Endothelial cell of umbilical vein (primary cell): Measurements from ENCODE around the gene UGT2B28. TPM values are rescaled to one million over a fixed set of nuclear protein-coding genes. Genes with fewer than 3 reads are reported as not detected.
"Not testable (repeated sequence)": the region's sequence is repeated elsewhere in the genome, so short reads cannot be mapped to it uniquely, and the experiment has no call there.

Experiments
- Bru-seq: library from RNA; stranded (reverse); fragments of 400-500 nt; gene quantifications from one replicate; lab custom pipeline; 2021; lab: Mats Ljungman, UMichigan
- BruChase-seq, 2 experiments: library from RNA; stranded (reverse); fragments of 400-500 nt; gene quantifications; one replicate each; lab custom pipeline; 2021; lab: Mats Ljungman, UMichigan
- BruUV-seq: library from RNA; stranded (reverse); fragments of 400-500 nt; replicated peaks from 2 replicates; lab custom pipeline; 2021; lab: Mats Ljungman, UMichigan
- CTCF ChIA-PET: fragments of 300-600, 350-600 bp; sonication (Branson Sonifier 250); formaldehyde crosslinking; loops from one replicate; lab custom pipeline; 2021; ENCODE audit warnings: antibody characterized with exemption, inconsistent platforms; lab: Charles Lee
- POLR2A ChIA-PET: fragments of 300-600, 350-600 bp; sonication (Branson Sonifier 250); formaldehyde crosslinking; loops from one replicate; lab custom pipeline; 2021; ENCODE audit warnings: antibody characterized with exemption, inconsistent platforms; lab: Charles Lee
- DNase-seq: peaks from one replicate; pipeline ENCODE4 v3.0.0-alpha.2; 2011; ENCODE audit warnings: low read depth, low spot score
- FAIRE-seq: peaks from 2 replicates; lab custom pipeline; 2011; peaks lifted over from hg19 to GRCh38; lab: Jason Lieb, UNC
- H2AFZ ChIP-seq: 2 replicates; pipeline ENCODE4 v1.6.0; 2012; ENCODE audit warnings: low read depth, low read length, control low read depth, inconsistent platforms
- H3K27ac ChIP-seq: 2 replicates; pipeline ENCODE4 v1.5.1; 2011; ENCODE audit warnings: low read depth, mild to moderate bottlenecking, control low read depth, low read length, moderate library complexity; ENCODE audit not compliant: insufficient read depth
- H3K27me3 ChIP-seq, 2 experiments: 2 replicates each; pipeline versions ENCODE4 v1.6.0 to v1.6.1; 2011; ENCODE audit warnings: low read length in 2 of 2, mixed read lengths in 1 of 2; ENCODE audit not compliant: control insufficient read depth in 2 of 2, insufficient read depth in 2 of 2
- H3K36me3 ChIP-seq, 2 experiments: 2 replicates in 1 of 2; 3 replicates in 1 of 2; pipeline ENCODE4 v1.5.1; 2011; ENCODE audit warnings: low read length in 2 of 2, mild to moderate bottlenecking in 1 of 2, moderate library complexity in 1 of 2; ENCODE audit not compliant: control insufficient read depth in 2 of 2, insufficient read depth in 2 of 2; ENCODE audit errors: extremely low read depth in 1 of 2
- H3K4me1 ChIP-seq: 3 replicates; pipeline ENCODE4 v1.5.1; 2011; ENCODE audit warnings: mild to moderate bottlenecking, low read length; ENCODE audit not compliant: control insufficient read depth, insufficient read depth; ENCODE audit errors: extremely low read depth
- H3K4me2 ChIP-seq: 2 replicates; pipeline ENCODE4 v1.6.1; 2011; ENCODE audit warnings: low read length, control low read depth, mixed read lengths; ENCODE audit not compliant: insufficient read depth
- H3K4me3 ChIP-seq, 3 experiments: fragments of 200-600 bp in 1 of 3; sonication (generic), shearing (Covaris generic) in 1 of 3; replicated peaks in 1 of 3; 2 replicates each; pipeline ENCODE4 v1.5.1; 2011 to 2016; ENCODE audit warnings: control low read depth in 3 of 3, low read length in 3 of 3, mild to moderate bottlenecking in 2 of 3, inconsistent platforms in 1 of 3, low read depth in 1 of 3, moderate library complexity in 1 of 3; ENCODE audit not compliant: insufficient read depth in 1 of 3
- H3K79me2 ChIP-seq: 2 replicates; pipeline ENCODE4 v1.6.0; 2012; ENCODE audit warnings: low read length, inconsistent platforms; ENCODE audit not compliant: control insufficient read depth, insufficient read depth
- H3K9ac ChIP-seq: replicated peaks from 2 replicates; pipeline ENCODE3; 2011; ENCODE audit warnings: low read length, control low read depth; ENCODE audit not compliant: insufficient read depth; ENCODE audit errors: extremely low read depth
- H3K9me1 ChIP-seq: replicated peaks from 3 replicates; pipeline ENCODE4 v1.6.0; 2011; ENCODE audit warnings: mild to moderate bottlenecking, low read length; ENCODE audit not compliant: control insufficient read depth, insufficient read depth; ENCODE audit errors: extremely low read depth
- H3K9me3 ChIP-seq: replicated peaks from 2 replicates; pipeline ENCODE4 v1.5.1; 2012; ENCODE audit warnings: low read length, inconsistent platforms; ENCODE audit not compliant: control insufficient read depth, insufficient read depth
- H4K20me1 ChIP-seq: replicated peaks from 2 replicates; pipeline ENCODE3; 2011; ENCODE audit warnings: mild to moderate bottlenecking, low read length; ENCODE audit not compliant: control insufficient read depth, insufficient read depth; ENCODE audit errors: extremely low read depth
- CTCF ChIP-seq, 2 donors: IDR thresholded peaks; 1 replicate in 1 of 2; 2 replicates in 1 of 2; pipeline ENCODE4 v1.5.1; 2011; ENCODE audit warnings: low read length in 2 of 2, mild to moderate bottlenecking in 2 of 2, moderate library complexity in 2 of 2, control low read depth in 1 of 2, inconsistent platforms in 1 of 2, low read depth in 1 of 2; ENCODE audit not compliant: insufficient read depth in 1 of 2; ENCODE audit errors: extremely low read depth in 1 of 2
- EZH2 ChIP-seq: IDR thresholded peaks from 2 replicates; pipeline ENCODE4 v1.6.1; 2012; ENCODE audit warnings: borderline replicate concordance, low read depth, mild to moderate bottlenecking, moderate library complexity, low read length, inconsistent platforms; ENCODE audit not compliant: severe bottlenecking
- FOS ChIP-seq: IDR thresholded peaks from 2 replicates; pipeline ENCODE4 v1.6.1; 2011; ENCODE audit warnings: mild to moderate bottlenecking, low read length, moderate library complexity, borderline replicate concordance; ENCODE audit not compliant: insufficient read depth
- GATA2 ChIP-seq: IDR thresholded peaks from 2 replicates; pipeline ENCODE4 v1.7.0; 2011; ENCODE audit warnings: low read depth, mild to moderate bottlenecking, moderate library complexity, mixed read lengths, low read length; ENCODE audit not compliant: insufficient read length, insufficient read depth
- JUN ChIP-seq: IDR thresholded peaks from 2 replicates; pipeline ENCODE4 v1.6.1; 2011; ENCODE audit warnings: borderline replicate concordance, low read depth; ENCODE audit not compliant: insufficient read length, insufficient read depth
- MAX ChIP-seq: IDR thresholded peaks from 2 replicates; pipeline ENCODE4 v1.6.1; 2011; ENCODE audit not compliant: insufficient read depth, insufficient read length
- MYC ChIP-seq: IDR thresholded peaks from one replicate; pipeline ENCODE4 v1.6.1; 2011; ENCODE audit warnings: mild to moderate bottlenecking, low read depth, low read length
- POLR2A ChIP-seq: IDR thresholded peaks from 2 replicates; pipeline ENCODE4 v1.6.1; 2012; ENCODE audit warnings: low read depth, mild to moderate bottlenecking, control low read depth, low read length
- POLR2AphosphoS5 ChIP-seq: IDR thresholded peaks from 2 replicates; pipeline ENCODE4 v1.6.1; 2012; ENCODE audit warnings: low read depth, mild to moderate bottlenecking, control low read depth, low read length, moderate library complexity; ENCODE audit not compliant: insufficient read depth
- dilution Hi-C: fragments of 300-500 bp; cut with MboI; formaldehyde crosslinking; loops from one replicate; pipeline ENCODE4 v1.15.0; 2019; ENCODE audit warnings: low sequenced_read_pairs; ENCODE audit not compliant: extremely low pct_ligation_motif_present
- intact Hi-C: fragments of 100-400 bp; cut with micrococcal nuclease; formaldehyde crosslinking; loops from one replicate; pipeline ENCODE4 v1.10.0; 2022
- long read RNA-seq: library from polyadenylated mRNA; stranded (forward); transcript quantifications from one replicate; pipeline ENCODE4 v2.0.0, GENCODE V29; 2021
- polyA minus RNA-seq, 3 experiments: library from RNA; depleted of rRNA, polyadenylated mRNA; stranded (reverse); fragments of >200 nt; gene quantifications; 1 replicate in 1 of 3; 2 replicates in 2 of 3; pipeline ENCODE4 v1.2.3, GENCODE V29; 2011
- polyA plus RNA-seq, 4 experiments: library from polyadenylated mRNA; depleted of rRNA in 3 of 4; stranded (reverse) in 3 of 4; unstranded in 1 of 4; fragments of >200 nt; gene quantifications; 2 replicates each; pipeline versions ENCODE4 v1.2.1 to v1.2.3, GENCODE V29; 2011 to 2012; ENCODE audit warnings: missing spikeins in 1 of 4
- total RNA-seq: library from RNA; stranded (reverse); gene quantifications from 2 replicates; pipeline ENCODE4 v1.2.3, GENCODE V29; 2021

The UGT2B28 gene
- total RNA-seq (not detected in 2 replicates), polyA plus RNA-seq (not detected in 2 replicates), polyA minus RNA-seq (not detected in 2 replicates), Bru-seq, nascent RNA (not detected), BruChase-seq, experiment 1, labeled RNA remaining after a 6-hour chase (not detected), BruChase-seq, experiment 2, labeled RNA remaining after a 2-hour chase (not detected)
- not detected in 2 replicates for polyA plus RNA-seq (2011; cell fraction: cytosol; rRNA removed)
- not detected in 2 replicates for polyA plus RNA-seq (2011; cell fraction: nucleus; rRNA removed)
- polyA plus RNA-seq (2012) = not detected in 2 replicates
- not detected for polyA minus RNA-seq (2011; cell fraction: cytosol; rRNA and poly(A)+ RNA removed)
- polyA minus RNA-seq (2011; cell fraction: nucleus; rRNA and poly(A)+ RNA removed) = not detected in 2 replicates
- long read RNA-seq = 0 reads

- FAIRE-seq, intact Hi-C loops, BruUV-seq: not testable (repeated sequence)
Measured at GRCh38 chr4:69280081-69280480, at the start of gene UGT2B28. TSS of gene UGT2B28 (plus strand) at chr4:69280475. CDS start at chr4:69280501, 26 bp downstream.

GRCh38 chr4:69239092-69239491 is 41.2 kb upstream of the UGT2B28 start:
- H3K4me2 ChIP-seq = no peak overlapping the region
- H3K9me1 ChIP-seq = no peaks in the 10 kb centered on the region
- TF ChIP-seq MYC (no peak), EZH2 (no peak), MAX (no peak), POLR2A (no peak), CTCF (IDR thresholded peaks at IDR 0.05; ENCODE audit: extremely low read depth in 1 of 2, insufficient read depth in 1 of 2, low read depth in 1 of 2, low read length in 2 of 2) (no peak), JUN (no peak), FOS (no peak), POLR2AphosphoS5 (no peak), GATA2 (no peak)
- FAIRE-seq (no peak), DNase-seq (no peak)
- no peaks in the 10 kb centered on the region for H3K79me2 ChIP-seq
- intact Hi-C loops (no loop called here), dilution Hi-C loops (no loop called here)
- no peaks in the 10 kb centered on the region for H3K9me3 ChIP-seq
- POLR2A ChIA-PET = no interaction called here
- no TSS peak for BruUV-seq
- no peak overlapping the region for H2AFZ ChIP-seq
- no peaks in the 10 kb centered on the region for H3K36me3 ChIP-seq
- no peaks in the 10 kb centered on the region for H3K4me1 ChIP-seq
- CTCF ChIA-PET = no interaction called here
- H3K9ac ChIP-seq = no peak overlapping the region
- no peak overlapping the region for H3K27ac ChIP-seq
- H3K4me3 ChIP-seq = no peak overlapping the region
- no peaks in the 10 kb centered on the region for H4K20me1 ChIP-seq
- no peaks in the 10 kb centered on the region for H3K27me3 ChIP-seq

More at GRCh38 chr4:69280081-69280480, at the start of gene UGT2B28:
- H3K9me1 ChIP-seq, H3K36me3 ChIP-seq, H3K4me3 ChIP-seq, H3K27ac ChIP-seq, H2AFZ ChIP-seq, H3K9me3 ChIP-seq, H3K4me2 ChIP-seq, CTCF ChIA-PET, H3K9ac ChIP-seq, H3K79me2 ChIP-seq, POLR2A ChIA-PET, H4K20me1 ChIP-seq, DNase-seq, dilution Hi-C loops, H3K4me1 ChIP-seq, H3K27me3 ChIP-seq: not testable (repeated sequence)
